ENCODE measurements around the gene SORCS1.

SORCS1 gene

GRCh38 chr10:106873770-106874603 lies 290.5 kb downstream of the SORCS1 start:
- DNase-seq, result no peak

DNA sequence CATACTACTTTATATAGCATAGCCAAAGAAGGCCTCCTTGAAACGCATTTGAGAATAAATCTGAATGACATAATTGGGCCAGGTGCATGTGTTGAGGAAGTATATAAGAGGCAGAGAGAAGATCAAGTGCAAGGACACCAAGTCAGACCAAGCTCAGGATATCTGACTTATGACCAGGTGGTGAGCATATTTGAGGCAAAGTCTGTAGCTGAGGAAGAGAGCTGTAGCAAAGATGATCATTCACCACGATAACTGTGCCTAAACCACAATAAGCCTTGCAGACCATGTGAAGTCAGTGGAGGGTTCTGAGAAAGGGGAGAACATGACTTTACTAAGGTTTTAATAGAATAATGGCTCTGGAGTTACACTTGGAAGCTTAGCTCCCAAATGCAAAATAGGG lies 292.3 kb downstream of the SORCS1 start:
- DNase-seq, result no peak

- DNase-seq, result no peak
Measured at GRCh38 chr10:106866244-106866845, 298.2 kb downstream of the SORCS1 start.

DNA sequence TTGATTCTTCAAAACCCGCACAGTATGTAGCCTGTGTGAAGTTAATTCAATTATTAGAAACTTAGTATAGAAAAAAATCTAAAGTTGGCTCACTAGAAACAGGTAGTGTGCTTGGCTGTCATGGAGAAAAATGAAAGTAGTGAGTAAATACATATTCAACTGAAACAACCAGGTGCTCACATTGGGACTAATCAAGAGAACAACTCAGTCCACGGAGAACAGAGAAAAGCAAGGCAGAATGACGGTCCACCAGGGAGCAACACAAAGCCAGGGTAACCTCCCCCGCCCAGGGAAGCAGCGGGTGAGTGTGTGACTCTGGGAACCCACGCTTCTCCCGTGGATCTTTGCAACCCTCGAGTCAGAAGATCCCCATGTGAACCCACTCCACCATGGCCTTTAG lies 300.5 kb downstream of the SORCS1 start:
- no peak for DNase-seq

DNA sequence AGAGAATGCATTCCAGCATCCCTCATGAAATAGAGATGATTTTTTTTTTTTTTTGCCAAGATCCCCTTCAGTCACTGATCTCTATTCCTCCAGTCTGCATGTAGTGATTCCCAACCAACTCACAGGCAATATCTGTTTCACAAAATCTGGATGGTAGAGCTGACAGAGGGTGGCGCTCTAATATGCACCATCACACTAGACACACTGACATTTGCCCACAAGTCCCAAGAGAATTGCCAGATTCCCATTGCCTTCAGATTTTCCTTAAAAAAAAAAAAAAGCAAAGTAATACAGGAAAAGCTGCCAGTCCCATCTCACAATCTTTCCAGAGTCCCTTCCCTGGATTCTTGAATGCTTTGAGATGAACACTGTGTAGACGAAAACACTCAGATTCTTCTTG lies 301.0 kb downstream of the SORCS1 start:
- DNase-seq, result no peak

DNA sequence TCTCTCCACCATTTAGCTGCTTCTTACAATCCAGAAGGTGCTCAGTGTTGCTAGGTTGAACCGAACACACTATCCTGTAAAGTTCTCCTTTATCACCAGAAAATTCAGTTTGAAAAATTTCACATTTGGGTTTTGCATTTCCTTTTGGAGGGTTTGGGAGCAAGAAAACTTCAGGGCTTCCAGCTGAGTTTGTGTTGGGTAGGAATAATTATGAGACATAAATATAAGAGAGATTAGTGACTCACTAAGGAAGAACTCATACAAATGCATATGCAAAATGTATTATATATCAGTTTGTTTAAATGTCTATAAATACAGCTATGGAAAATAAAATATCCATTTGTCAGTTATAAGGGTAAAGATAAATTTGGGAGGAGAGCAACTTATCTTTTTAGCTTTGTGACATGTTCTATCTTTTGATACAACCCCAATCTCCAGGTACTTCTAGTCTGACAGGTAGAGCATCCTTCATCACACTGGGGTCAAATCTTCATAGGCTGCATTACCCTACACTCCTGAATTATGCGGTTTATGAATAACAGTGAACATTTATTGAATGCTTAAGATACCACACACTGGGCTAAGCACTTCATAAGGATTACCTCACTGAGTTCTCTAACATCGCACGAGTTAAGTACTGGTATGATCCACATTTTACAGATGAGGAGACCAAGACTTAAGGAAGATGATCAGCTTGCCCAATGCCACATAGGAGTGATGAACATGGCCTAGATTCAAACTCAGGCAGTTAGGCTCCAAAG lies 304.4 kb downstream of the SORCS1 start:
- no peak for DNase-seq

GRCh38 chr10:106857728-106858127 lies 306.8 kb downstream of the SORCS1 start:
- DNase-seq, result no peak

DNA sequence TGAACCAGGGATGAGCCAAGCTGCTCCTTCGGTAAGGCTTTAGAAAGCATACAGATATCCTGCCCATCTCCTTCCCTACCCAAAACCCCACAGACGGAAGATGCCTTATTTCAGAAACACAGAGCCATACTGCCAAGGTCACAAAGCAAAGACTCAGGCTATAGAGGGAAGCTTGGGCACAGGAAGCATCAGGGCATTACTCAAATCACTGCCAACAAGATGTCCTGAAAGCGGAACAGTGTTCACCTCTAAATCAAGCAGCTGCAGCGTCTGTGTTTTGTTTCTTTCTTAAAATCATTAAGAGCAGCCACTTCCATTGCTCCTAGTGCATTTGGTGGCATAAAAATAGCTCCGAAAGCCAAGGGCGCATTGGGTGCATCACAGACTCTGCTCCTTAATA lies 307.3 kb downstream of the SORCS1 start:
- DNase-seq, result no peak

DNA sequence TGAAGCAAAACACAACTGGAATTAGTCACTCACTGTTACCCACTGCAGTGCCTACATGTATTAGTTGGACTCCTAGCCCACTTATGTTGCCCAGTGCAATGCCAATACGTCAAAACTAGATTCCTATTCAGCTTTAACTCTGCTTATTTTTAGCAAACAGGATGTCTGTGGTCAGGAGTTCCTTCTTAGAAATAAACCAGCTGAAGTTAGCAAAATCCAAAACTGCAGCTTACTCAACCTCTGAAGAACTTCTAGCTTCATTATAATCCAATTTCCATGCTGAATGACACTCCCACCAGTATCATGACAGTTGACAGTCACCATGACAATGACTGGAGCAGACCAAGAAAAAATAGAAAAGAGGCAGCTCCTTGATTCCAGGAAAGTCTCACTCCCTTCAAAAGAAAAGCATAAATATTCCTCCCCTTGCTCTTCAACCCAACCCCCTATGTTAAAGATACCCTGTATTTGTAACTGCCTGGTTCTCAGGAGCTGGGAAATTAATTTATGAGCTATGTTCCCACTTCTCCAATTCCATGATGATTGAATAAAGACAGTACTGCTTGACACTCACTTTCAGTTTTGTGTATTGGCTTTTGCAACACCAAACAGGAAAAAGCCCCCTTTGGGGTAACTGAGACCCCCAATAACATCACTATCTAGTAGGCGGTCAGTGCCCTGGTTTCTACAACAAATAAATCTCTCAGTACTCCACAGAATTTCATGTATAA lies 327.4 kb downstream of the SORCS1 start:
- DNase-seq, result no peak

DNA sequence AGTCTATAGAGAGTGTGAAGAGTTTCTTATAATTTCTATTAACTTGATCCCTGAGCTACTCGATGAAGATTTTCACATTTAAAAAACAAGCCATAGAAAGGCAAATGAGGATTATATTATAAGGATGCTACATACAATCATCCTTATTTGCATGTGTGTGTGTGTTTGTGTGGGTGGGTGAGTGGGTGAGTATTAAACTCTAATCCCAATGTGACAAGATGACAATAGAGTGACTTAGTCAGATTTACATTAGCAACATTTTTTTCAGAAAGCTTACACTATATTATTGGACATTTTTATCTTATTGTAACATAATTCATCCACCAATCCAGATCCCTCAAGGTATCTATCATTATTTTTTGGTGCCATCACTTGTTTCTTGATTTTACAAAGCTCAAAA lies 331.7 kb downstream of the SORCS1 start:
- DNase-seq, result no peak

DNA sequence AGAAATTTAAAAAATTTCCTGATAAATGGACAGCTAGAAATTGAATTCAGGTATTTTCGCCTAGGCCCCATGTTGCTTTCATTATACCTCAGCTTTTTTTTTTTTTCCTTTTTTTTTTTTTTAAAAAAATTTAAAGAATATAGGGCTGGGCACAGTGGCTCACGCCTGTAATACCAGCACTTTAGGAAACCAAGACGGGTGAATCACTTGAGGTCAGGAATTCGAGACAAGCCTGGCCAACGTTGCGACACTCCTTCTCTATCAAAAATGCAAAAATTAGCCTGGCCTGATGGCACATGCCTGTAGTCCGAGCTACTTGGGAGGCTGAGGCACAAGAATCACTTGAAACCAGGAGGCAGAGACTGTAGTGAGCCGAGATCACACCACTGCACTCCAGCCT lies 334.0 kb downstream of the SORCS1 start:
- DNase-seq, result no peak

GRCh38 chr10:106830006-106830405 lies 334.5 kb downstream of the SORCS1 start:
- DNase-seq, result no peak

DNA sequence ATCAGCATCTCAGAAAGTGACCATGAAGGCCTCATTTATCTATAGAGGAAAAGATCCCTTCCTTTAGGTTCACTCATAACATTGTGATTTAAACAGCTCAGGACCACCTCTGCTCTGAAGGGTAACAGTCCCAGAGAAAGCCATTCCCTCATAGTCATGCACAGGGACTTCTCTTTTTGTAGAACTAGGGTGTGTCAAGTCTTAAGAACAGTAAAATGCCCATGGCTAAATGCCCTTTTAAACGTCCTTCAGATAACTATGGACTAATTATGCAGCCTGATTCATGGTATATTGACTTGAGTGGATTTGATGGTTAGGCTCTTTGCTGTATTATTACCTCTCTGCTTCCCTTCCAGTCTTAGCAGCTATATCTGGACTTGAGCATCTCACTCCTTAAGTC lies 337.8 kb downstream of the SORCS1 start:
- DNase-seq, result no peak

- no peak for DNase-seq
Measured at GRCh38 chr10:106825576-106826364, 338.7 kb downstream of the SORCS1 start.

DNA sequence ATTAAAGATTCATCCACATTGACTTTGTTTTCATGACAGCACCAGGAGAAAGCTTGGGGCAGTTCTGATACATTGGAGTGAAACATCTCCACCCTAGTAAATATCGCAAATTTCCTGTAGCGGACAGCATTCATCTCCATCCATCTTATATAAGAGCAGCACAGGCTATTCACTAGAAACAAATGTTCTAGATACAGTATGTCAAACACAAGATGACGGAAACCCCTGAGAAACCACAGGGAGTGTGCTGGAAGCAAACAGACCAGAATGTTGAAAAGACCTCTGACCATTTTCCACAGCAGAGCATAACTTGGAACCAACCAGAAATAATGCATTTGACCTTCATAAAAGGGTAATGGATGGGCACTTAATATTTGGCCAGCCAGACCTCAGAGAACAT lies 343.9 kb downstream of the SORCS1 start:
- no peak for DNase-seq

DNA sequence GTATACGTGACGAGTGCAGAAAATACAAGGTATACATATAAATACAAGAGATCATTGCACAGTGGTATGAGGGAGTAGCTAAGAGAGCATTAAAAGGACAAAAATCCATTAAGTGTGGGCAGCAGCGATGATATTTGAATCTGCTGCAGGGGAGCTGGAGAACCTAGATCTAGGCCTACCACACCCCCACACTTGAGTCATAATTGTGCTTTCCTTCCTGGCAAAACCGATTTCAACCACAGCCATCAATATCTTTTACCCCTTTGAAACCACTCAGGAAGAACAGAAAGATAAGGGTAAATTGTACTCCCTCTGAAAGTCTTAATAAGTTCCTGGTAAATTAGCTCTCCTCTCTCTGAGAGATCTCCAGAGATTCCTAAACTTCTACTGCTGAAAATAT lies 345.0 kb downstream of the SORCS1 start:
- no peak for DNase-seq

- DNase-seq, result no peak
Measured at GRCh38 chr10:106816318-106817085, 348.0 kb downstream of the SORCS1 start.

DNA sequence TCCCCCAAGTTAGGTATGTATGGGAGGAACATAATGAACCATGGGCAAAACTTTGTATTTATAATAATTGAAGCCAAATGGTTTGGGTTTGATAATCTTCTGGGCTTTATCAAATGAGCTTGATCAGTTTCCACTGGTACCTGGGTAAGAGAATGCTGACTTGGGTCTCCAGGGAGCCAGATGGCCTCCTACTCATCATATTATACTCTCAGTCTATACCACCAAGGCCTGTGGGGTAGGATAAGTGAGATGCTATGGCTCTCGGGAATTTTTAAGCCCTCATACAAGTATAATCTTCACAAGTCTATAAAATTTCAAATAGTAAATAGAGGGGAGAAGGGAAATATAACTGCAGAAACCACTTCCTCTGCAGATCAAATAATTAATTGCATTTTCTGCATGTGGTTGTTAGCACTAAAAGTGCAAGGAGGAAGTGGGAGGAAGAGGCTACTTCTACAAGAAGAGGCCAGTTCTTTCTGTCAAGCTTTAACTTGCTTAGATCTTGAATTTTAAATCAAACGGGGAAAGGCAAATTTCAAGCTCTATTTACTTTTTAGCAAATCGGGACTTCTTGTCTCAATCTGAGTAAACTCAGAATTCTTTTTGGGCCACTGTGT lies 349.0 kb downstream of the SORCS1 start:
- no peak for DNase-seq

DNA sequence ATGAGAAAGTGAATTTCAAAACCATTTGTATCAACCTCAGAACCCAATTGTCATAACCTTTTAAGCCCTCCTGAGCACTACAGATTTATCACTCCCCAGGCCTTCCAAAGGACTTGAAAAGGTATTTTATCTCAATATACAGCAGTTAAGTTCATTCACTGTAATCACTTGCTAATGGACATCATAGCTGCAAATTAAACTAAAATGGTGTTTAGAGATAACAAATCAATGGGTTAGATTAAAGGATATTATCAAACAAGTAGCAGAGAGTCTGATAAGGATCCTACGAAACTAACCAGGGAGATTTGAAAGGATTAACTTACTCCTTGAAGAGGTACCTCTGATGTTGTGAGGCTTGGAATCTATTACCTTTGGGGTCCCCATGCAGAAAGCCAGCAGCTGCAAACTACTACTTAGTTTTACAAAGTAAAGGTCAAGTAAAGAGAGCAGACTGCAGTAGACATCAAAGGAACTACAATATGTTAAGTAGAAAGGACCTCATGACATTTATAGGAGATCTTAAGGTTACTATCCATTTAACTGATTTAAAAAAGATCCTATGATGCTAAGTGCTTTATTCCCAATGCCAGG lies 359.4 kb downstream of the SORCS1 start:
- DNase-seq, result no peak

DNA sequence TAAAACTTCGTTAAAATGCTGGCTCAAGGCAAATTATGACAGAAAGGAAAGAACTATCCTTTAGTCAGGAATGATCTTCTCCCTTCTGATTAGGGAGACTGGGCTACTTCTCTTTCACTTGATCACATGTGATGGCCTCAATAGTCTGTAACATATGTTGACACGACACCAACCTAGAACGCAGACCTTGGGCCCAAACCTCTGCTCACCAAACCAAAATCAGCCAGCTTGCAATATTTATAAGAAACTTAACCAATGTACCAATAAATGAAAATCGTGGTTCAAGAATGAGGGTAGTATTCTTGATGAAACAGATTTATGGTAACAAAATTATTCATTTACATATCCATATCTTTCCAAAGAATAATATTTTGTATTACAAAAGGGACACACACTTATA lies 361.6 kb downstream of the SORCS1 start:
- DNase-seq, result no peak

- DNase-seq, result no peak
Measured at GRCh38 chr10:106799776-106800175, 364.7 kb downstream of the SORCS1 start.

Measured in activated CD4-positive, alpha-beta T cell treated with anti-CD3 and anti-CD28 coated beads for 48 hours (primary cell).